Ishikawa (cell line): ENCODE results near the gene CAMTA1.

Source experiments
- EP300 ChIP-seq: IDR thresholded peaks from 2 replicates; pipeline ENCODE4 v1.6.1; 2012; ENCODE audit warnings: borderline replicate concordance
- YY1 ChIP-seq: IDR thresholded peaks from 2 replicates; pipeline ENCODE4 v1.6.1; 2012; ENCODE audit warnings: low read depth

GRCh38 chr1:7171168-7171567 is 385.9 kb downstream of the CAMTA1 start:
- TF ChIP-seq EP300 (no peak), YY1 (no peak)
